Cardiac muscle cell (in vitro differentiated cells and primary cell): Measurements from ENCODE around the gene SPRED2. TPM values are rescaled to one million over a fixed set of nuclear protein-coding genes. Genes with fewer than 3 reads are reported as not detected.

Experiments used
- DNase-seq, 2 donors: peaks; one replicate each; pipeline versions ENCODE4 v3.0.0 to v3.0.0-alpha.2; 2010 to 2017; ENCODE audit warnings: low read depth in 1 of 2, low spot score in 1 of 2
- H3K27ac ChIP-seq: fragments of 200-600 bp; sonication (generic); 2 replicates; pipeline ENCODE4 v1.5.1; 2016
- H3K27me3 ChIP-seq: fragments of 200-600 bp; sonication (generic); 2 replicates; pipeline ENCODE4 v1.6.0; 2016; ENCODE audit warnings: control low read depth
- H3K36me3 ChIP-seq: fragments of 200-600 bp; sonication (generic); 2 replicates; pipeline ENCODE4 v1.5.1; 2016; ENCODE audit warnings: control low read depth
- H3K4me1 ChIP-seq: fragments of 200-600 bp; sonication (generic); 2 replicates; pipeline ENCODE4 v1.8.1; 2017; ENCODE audit warnings: low read depth, mild to moderate bottlenecking, mixed run types
- H3K4me3 ChIP-seq: fragments of 200-600 bp; sonication (generic); 2 replicates; pipeline ENCODE4 v1.5.1; 2016; ENCODE audit warnings: mild to moderate bottlenecking
- H3K9me3 ChIP-seq: fragments of 200-600 bp; sonication (generic); 2 replicates; pipeline ENCODE4 v1.5.1; 2017; ENCODE audit warnings: low read depth, mild to moderate bottlenecking, control low read depth
- CTCF ChIP-seq: IDR thresholded peaks from 2 replicates; pipeline ENCODE4 v1.5.1; 2012; ENCODE audit warnings: low read depth, mild to moderate bottlenecking, low read length
- polyA plus RNA-seq: library from polyadenylated mRNA; unstranded; fragments of >200 nt; fragmentation: Nextera tagmentation; extraction: Ambion mirVana; gene quantifications from 2 replicates; pipeline ENCODE4 v1.2.1, GENCODE V29; 2016
- total RNA-seq: library from RNA; depleted of rRNA; stranded (reverse); fragments of >200 nt; gene quantifications from 2 replicates; pipeline ENCODE4 v1.2.3, GENCODE V29; 2016

SPRED2 gene
- total and polyA plus RNA-seq, 2 experiments from 2014 or later: 11.7 to 18.9 TPM

- no peak for DNase-seq
- TF ChIP-seq CTCF: no peak
- Histone ChIP-seq H3K4me3 (no peak overlapping the region), H3K9me3 (no peaks in the 10 kb centered on the region), H3K27me3 (no peaks in the 10 kb centered on the region), H3K4me1 (peaks cover 13% of the 10 kb centered on the region), H3K27ac (no peak overlapping the region), H3K36me3 (no peaks in the 10 kb centered on the region)
These were observed 62.8 kb downstream of the SPRED2 start for GRCh38 chr2:65369574-65369973.

DNA sequence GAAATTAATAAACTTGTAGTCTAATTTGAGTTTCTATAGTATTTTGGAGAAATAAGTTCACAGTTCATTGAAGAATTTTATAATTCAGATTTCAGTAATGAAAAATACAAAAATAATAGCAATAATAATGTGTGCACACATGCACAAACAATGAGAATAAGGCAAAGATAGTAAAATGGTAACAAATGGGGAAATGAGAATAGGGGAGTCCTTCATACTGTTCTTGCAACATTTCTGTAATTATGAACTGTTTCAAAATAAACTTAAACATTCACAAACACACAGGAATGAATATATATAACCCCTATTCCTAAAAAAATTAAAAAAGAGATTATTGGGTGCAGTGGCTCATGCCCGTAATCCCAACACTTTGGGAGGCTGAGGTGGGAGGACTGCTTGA lies 63.9 kb downstream of the SPRED2 start:
- H3K36me3 ChIP-seq: no peaks in the 10 kb centered on the region
- H3K27me3 ChIP-seq: no peaks in the 10 kb centered on the region
- no peak overlapping the region for H3K27ac ChIP-seq
- no peaks in the 10 kb centered on the region for H3K9me3 ChIP-seq
- H3K4me3 ChIP-seq: no peak overlapping the region
- H3K4me1 ChIP-seq: peaks cover 11% of the 10 kb centered on the region
- no peak for TF ChIP-seq CTCF
- no peak for DNase-seq

GRCh38 chr2:65367524-65367923 lies 64.9 kb downstream of the SPRED2 start:
- Histone ChIP-seq H3K27ac (no peak overlapping the region), H3K9me3 (no peaks in the 10 kb centered on the region), H3K36me3 (no peaks in the 10 kb centered on the region), H3K4me1 (peaks cover 11% of the 10 kb centered on the region), H3K27me3 (no peaks in the 10 kb centered on the region), H3K4me3 (no peak overlapping the region)
- DNase-seq: peak in 1 of 2 donors; percentile 92
- TF ChIP-seq CTCF: no peak

GRCh38 chr2:65366595-65367125 lies 65.7 kb downstream of the SPRED2 start:
- Histone ChIP-seq H3K4me3 (no peak overlapping the region), H3K36me3 (no peaks in the 10 kb centered on the region), H3K9me3 (no peaks in the 10 kb centered on the region), H3K27ac (no peak overlapping the region), H3K27me3 (no peaks in the 10 kb centered on the region), H3K4me1 (peaks cover 11% of the 10 kb centered on the region)
- DNase-seq: peak in 1 of 2 donors; percentile 92
- TF ChIP-seq CTCF: no peak

GRCh38 chr2:65364986-65365733 lies 67.2 kb downstream of the SPRED2 start:
- H3K27me3 ChIP-seq: no peaks in the 10 kb centered on the region
- no peak for TF ChIP-seq CTCF
- no peak overlapping the region for H3K27ac ChIP-seq
- peaks cover 1% of the 10 kb centered on the region for H3K4me1 ChIP-seq
- no peak overlapping the region for H3K4me3 ChIP-seq
- H3K36me3 ChIP-seq: no peaks in the 10 kb centered on the region
- H3K9me3 ChIP-seq: no peaks in the 10 kb centered on the region
- no peak for DNase-seq
